Activated CD4-positive, alpha-beta memory T cell treated with anti-CD3 and anti-CD28 coated beads for 36 hours (primary cell): ENCODE results near the gene BARHL2. TPM values are rescaled to one million over a fixed set of nuclear protein-coding genes. Genes with fewer than 3 reads are reported as not detected.

Source experiments
- CTCF ChIA-PET: fragments of 350-600 bp; sonication (Branson Sonifier 250); formaldehyde crosslinking; loops from one replicate; lab custom pipeline; 2021; ENCODE audit warnings: antibody characterized with exemption, inconsistent platforms; lab: Charles Lee
- POLR2A ChIA-PET: fragments of 350-600 bp; sonication (Branson Sonifier 250); formaldehyde crosslinking; loops from one replicate; lab custom pipeline; 2021; ENCODE audit warnings: antibody characterized with exemption; lab: Charles Lee
- DNase-seq: peaks from one replicate; pipeline ENCODE4 v3.0.0-alpha.2; 2020
- H3K27ac Mint-ChIP-seq: one replicate; pipeline ENCODE4 v1.8.0; 2021; ENCODE audit warnings: mixed read lengths
- H3K27me3 Mint-ChIP-seq: one replicate; pipeline ENCODE4 v1.8.0; 2021; ENCODE audit warnings: mixed read lengths
- H3K36me3 Mint-ChIP-seq: one replicate; pipeline ENCODE4 v1.8.0; 2021; ENCODE audit warnings: mixed read lengths
- H3K4me1 Mint-ChIP-seq: one replicate; pipeline ENCODE4 v1.8.0; 2021; ENCODE audit warnings: low read depth, mixed read lengths
- H3K4me3 Mint-ChIP-seq: one replicate; pipeline ENCODE4 v1.8.0; 2021; ENCODE audit warnings: mild to moderate bottlenecking, mixed read lengths
- H3K9me3 Mint-ChIP-seq: one replicate; pipeline ENCODE4 v1.8.0; 2021; ENCODE audit warnings: mixed read lengths
- intact Hi-C: fragments of 100-400 bp; cut with micrococcal nuclease; formaldehyde crosslinking; loops from one replicate; pipeline ENCODE4 v1.15.1; 2023
- total RNA-seq, 2 experiments: library from RNA; stranded (reverse); gene quantifications; one replicate each; pipeline ENCODE4 v1.2.3, GENCODE V29; 2021

Gene BARHL2
- total RNA-seq, 2 experiments from 2014 or later: not detected

- Mint-ChIP-seq H3K4me1 (peaks cover 15% of the 10 kb centered on the region), H3K4me3 (peak overlapping the region; percentile 54), H3K9me3 (peaks cover 3% of the 10 kb centered on the region), H3K36me3 (peaks cover 2% of the 10 kb centered on the region), H3K27me3 (peaks cover 73% of the 10 kb centered on the region), H3K27ac (no peak overlapping the region)
- intact Hi-C loops: loop anchor here (2.0 kb wide), 1 partner anchor 13 kb away; no protein-coding TSS in a partner anchor
- ChIA-PET CTCF (interaction anchor here (3.0 kb wide), 1 partner anchor 14 kb away, joined by 16 read pairs; no protein-coding TSS in a partner anchor), POLR2A (no interaction called here)
- DNase-seq: peak; percentile 44
These were observed 9.8 kb downstream of the BARHL2 start for GRCh38 chr1:90707363-90707710.

- Mint-ChIP-seq H3K4me3 (peak overlapping the region; percentile 54), H3K27me3 (peaks cover 72% of the 10 kb centered on the region), H3K4me1 (peaks cover 14% of the 10 kb centered on the region), H3K36me3 (peaks cover 2% of the 10 kb centered on the region), H3K27ac (no peak overlapping the region), H3K9me3 (peaks cover 3% of the 10 kb centered on the region)
- intact Hi-C loops: loop anchor here (2.0 kb wide), 1 partner anchor 14 kb away; no protein-coding TSS in a partner anchor
- DNase-seq: no peak
- POLR2A ChIA-PET: no interaction called here
- CTCF ChIA-PET: interaction anchor here (3.0 kb wide), 1 partner anchor 15 kb away, joined by 16 read pairs; no protein-coding TSS in a partner anchor
These were observed 10.4 kb downstream of the BARHL2 start for GRCh38 chr1:90706437-90707362.

GRCh38 chr1:90705956-90706355, 11.1 kb downstream of the BARHL2 start:
- Mint-ChIP-seq H3K27me3 (peaks cover 74% of the 10 kb centered on the region), H3K4me1 (peaks cover 14% of the 10 kb centered on the region), H3K9me3 (peaks cover 3% of the 10 kb centered on the region), H3K27ac (no peak overlapping the region), H3K36me3 (peaks cover 2% of the 10 kb centered on the region), H3K4me3 (no peak overlapping the region)
- POLR2A ChIA-PET: no interaction called here
- CTCF ChIA-PET: interaction anchor here (2.0 kb wide), 1 partner anchor 15 kb away, joined by 5 read pairs; no protein-coding TSS in a partner anchor
- intact Hi-C loops: loop anchor here (2.0 kb wide), 1 partner anchor 15 kb away; no protein-coding TSS in a partner anchor
- no peak for DNase-seq

- H3K27me3 Mint-ChIP-seq: peaks cover 64% of the 10 kb centered on the region
- peaks cover 14% of the 10 kb centered on the region for H3K4me1 Mint-ChIP-seq
- CTCF ChIA-PET: interaction anchor here (2.0 kb wide), 1 partner anchor 17 kb away, joined by 5 read pairs; no protein-coding TSS in a partner anchor
- peaks cover 3% of the 10 kb centered on the region for H3K9me3 Mint-ChIP-seq
- POLR2A ChIA-PET: no interaction called here
- H3K36me3 Mint-ChIP-seq: peaks cover 2% of the 10 kb centered on the region
- no peak overlapping the region for H3K27ac Mint-ChIP-seq
- H3K4me3 Mint-ChIP-seq: no peak overlapping the region
- intact Hi-C loops: no loop called here
- DNase-seq: no peak
These were observed 12.3 kb downstream of the BARHL2 start for GRCh38 chr1:90704817-90705216.

GRCh38 chr1:90694846-90695245, 22.3 kb downstream of the BARHL2 start:
- ChIA-PET POLR2A (no interaction called here), CTCF (no interaction called here)
- intact Hi-C loops: no loop called here
- H3K27ac Mint-ChIP-seq: no peak overlapping the region
- H3K36me3 Mint-ChIP-seq: no peaks in the 10 kb centered on the region
- no peaks in the 10 kb centered on the region for H3K9me3 Mint-ChIP-seq
- peaks cover 20% of the 10 kb centered on the region for H3K27me3 Mint-ChIP-seq
- no peak for DNase-seq
- no peaks in the 10 kb centered on the region for H3K4me1 Mint-ChIP-seq
- no peak overlapping the region for H3K4me3 Mint-ChIP-seq

- Mint-ChIP-seq H3K4me1 (no peaks in the 10 kb centered on the region), H3K27ac (no peak overlapping the region), H3K9me3 (no peaks in the 10 kb centered on the region), H3K36me3 (no peaks in the 10 kb centered on the region), H3K4me3 (no peak overlapping the region), H3K27me3 (peaks cover 17% of the 10 kb centered on the region)
- CTCF ChIA-PET: no interaction called here
- intact Hi-C loops: no loop called here
- POLR2A ChIA-PET: no interaction called here
- no peak for DNase-seq
These were observed 29.4 kb downstream of the BARHL2 start for GRCh38 chr1:90687747-90688146.

DNA sequence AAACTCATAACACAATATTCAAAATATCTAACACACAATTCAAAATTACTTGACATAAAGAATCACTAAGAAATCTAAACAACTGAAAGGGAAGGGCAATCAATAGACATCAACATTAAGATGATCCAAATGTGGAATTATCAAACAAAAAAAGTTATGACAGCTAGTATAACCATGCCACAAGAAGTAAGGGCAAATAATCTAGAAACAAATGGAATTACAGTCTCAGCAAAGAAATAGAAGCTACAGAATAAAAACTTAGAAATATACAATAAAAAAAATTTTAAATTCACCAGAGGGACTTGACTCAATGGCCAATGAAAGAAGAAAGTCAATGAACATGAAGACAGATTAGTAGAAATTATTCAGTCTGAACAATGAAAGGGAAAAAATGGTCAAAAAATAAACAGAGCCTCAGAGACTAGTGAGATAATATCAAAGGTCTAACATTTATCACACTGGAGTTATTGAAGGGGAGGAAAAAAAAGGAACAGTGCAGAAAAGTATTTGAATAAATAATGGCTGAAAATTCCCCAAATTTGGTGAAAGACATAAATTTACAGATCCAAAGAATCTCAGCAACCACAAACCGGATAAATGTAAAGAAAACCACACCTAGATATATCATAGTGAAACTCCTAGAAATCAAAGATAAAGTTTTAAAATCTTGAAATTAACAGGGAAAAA, 41.8 kb downstream of the BARHL2 start:
- no peaks in the 10 kb centered on the region for H3K4me1 Mint-ChIP-seq
- H3K27ac Mint-ChIP-seq: no peak overlapping the region
- CTCF ChIA-PET: no interaction called here
- H3K27me3 Mint-ChIP-seq: peaks cover 10% of the 10 kb centered on the region
- intact Hi-C loops: no loop called here
- POLR2A ChIA-PET: no interaction called here
- DNase-seq: no peak
- H3K9me3 Mint-ChIP-seq: peaks cover 20% of the 10 kb centered on the region
- H3K36me3 Mint-ChIP-seq: peaks cover 3% of the 10 kb centered on the region
- H3K4me3 Mint-ChIP-seq: no peak overlapping the region

DNA sequence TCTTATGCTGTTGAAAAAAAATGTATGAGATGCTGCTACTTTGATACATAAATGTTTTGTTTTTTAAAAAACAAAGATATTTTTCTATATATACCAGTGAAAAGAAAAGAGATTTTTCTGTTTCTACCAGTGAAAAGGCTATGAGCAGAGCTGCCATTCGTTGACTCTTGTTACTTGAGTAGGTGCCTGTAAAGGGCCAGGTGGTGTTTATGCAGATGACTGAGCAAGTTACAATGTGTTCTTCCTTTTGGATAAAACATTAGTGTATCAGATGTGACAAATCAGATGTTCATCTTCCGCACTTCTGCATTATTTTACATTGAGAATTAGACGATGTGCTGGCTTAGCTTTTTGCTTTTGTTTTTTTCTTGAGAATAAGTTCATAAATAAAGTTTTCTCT, 45.4 kb downstream of the BARHL2 start:
- Mint-ChIP-seq H3K4me3 (no peak overlapping the region), H3K27ac (no peak overlapping the region), H3K9me3 (peaks cover 20% of the 10 kb centered on the region), H3K4me1 (no peaks in the 10 kb centered on the region), H3K36me3 (peaks cover 3% of the 10 kb centered on the region), H3K27me3 (peaks cover 13% of the 10 kb centered on the region)
- ChIA-PET POLR2A (no interaction called here), CTCF (no interaction called here)
- no peak for DNase-seq
- intact Hi-C loops: no loop called here

- Mint-ChIP-seq H3K27ac (no peak overlapping the region), H3K4me1 (no peaks in the 10 kb centered on the region), H3K36me3 (peaks cover 3% of the 10 kb centered on the region), H3K9me3 (peaks cover 20% of the 10 kb centered on the region), H3K4me3 (no peak overlapping the region), H3K27me3 (peaks cover 13% of the 10 kb centered on the region)
- ChIA-PET CTCF (no interaction called here), POLR2A (no interaction called here)
- DNase-seq: no peak
- intact Hi-C loops: no loop called here
These were observed 45.9 kb downstream of the BARHL2 start for GRCh38 chr1:90671251-90671650.
